NCI-H1694 (cell line): Measurements from ENCODE around the gene LRIG2.

ENCODE experiments used
- DNase-seq: peaks from one replicate; lab custom pipeline; 2025; lab: John Stamatoyannopoulos, UW

The LRIG2 gene

GRCh38 chr1:113168946-113169345 is 95.9 kb downstream of the LRIG2 start:
- no peak for DNase-seq

DNA sequence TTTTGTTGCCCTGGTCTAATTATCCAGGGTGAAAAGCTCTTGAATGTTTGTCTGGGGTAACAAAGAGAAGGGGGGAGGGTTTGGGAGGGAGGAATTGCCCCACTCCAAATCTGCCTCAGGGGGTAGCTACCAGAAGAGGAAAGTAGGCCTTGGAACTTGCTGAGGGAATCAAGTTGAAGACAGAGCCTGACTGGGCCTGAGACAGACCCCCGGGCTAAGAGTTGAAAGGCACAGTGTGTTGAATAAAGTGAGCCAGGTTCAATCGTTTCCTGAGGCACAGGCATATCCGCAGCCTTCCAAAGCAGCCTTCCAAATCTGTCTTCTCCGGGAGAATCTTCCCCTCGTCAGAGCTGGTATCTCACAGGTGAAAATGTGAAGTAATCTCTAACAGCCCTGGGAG is 96.6 kb downstream of the LRIG2 start:
- no peak for DNase-seq

DNA sequence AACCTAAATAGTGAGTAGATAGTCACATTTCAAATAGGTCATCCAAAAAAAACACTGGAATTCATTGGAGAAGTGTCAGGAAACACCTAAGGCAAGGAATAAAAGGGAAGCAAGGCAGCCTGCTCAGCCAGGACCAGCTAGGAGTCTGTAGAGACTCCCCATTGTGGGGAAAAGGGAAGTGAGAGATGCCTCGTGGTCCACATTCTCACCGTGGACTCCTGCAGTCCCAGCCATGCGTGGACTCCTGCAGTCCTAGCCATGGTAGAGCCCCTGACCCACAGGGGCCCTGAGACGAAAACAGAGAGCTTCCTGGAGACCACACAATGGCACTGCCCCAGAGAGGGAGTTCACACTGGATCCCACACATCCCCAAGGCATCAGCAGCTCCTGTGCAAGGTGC is 97.5 kb downstream of the LRIG2 start:
- no peak for DNase-seq

GRCh38 chr1:113178106-113178505 is 105.1 kb downstream of the LRIG2 start:
- DNase-seq, result no peak

GRCh38 chr1:113178522-113178921 is 105.5 kb downstream of the LRIG2 start:
- DNase-seq, result no peak
